HEK293T (cell line): ENCODE data around the gene TMED8.

Source experiments
- BHLHE40 ChIP-seq: fragments of 450-650 bp; IDR thresholded peaks from 2 replicates; pipeline ENCODE4 v1.6.1; 2016; ENCODE audit warnings: mild to moderate bottlenecking, moderate library complexity, borderline replicate concordance
- L3MBTL2 ChIP-seq: fragments of 450-650 bp; conservative IDR thresholded peaks from 2 replicates; pipeline ENCODE4 v1.6.1; 2016; ENCODE audit warnings: mild to moderate bottlenecking

DNA sequence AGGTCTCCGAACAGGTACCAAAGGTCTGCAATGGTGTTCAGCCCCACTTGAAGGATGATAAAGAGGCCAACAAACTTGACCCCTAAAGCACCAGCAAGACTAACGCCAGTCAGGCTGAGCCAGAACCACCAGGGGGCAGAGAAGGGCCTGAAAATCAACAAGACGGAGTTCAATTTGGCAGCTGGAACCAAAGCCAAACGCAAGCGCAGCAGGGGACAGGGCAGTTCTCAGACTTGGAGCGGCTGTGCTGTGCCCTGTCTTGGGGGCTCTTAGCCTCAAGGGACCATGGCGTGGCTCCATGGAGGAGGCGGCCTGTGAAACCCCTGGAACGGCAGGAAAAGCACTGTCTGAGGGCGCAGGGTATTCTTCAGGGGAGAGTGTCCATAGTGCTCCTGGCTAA lies 75.8 kb downstream of the TMED8 start:
- TF ChIP-seq L3MBTL2 (no peak), BHLHE40 (no peak)
